ENCODE results near the gene MIB1.

Gene MIB1

GRCh38 chr18:21809725-21810124 is 69.1 kb downstream of the MIB1 start:
- DNase-seq = no peak

GRCh38 chr18:21815101-21815500 is 74.5 kb downstream of the MIB1 start:
- DNase-seq = no peak

GRCh38 chr18:21820033-21820810 is 79.6 kb downstream of the MIB1 start:
- DNase-seq = peak in 1 of 58 donors; percentile 5

- no peak for DNase-seq
These were observed 80.2 kb downstream of the MIB1 start for GRCh38 chr18:21820811-21821143.

- no peak for DNase-seq
These were observed 83.3 kb downstream of the MIB1 start for GRCh38 chr18:21823848-21824247.

- no peak for DNase-seq
These were observed 85.6 kb downstream of the MIB1 start for GRCh38 chr18:21826196-21826595.

GRCh38 chr18:21826641-21827302 is 86.2 kb downstream of the MIB1 start:
- DNase-seq = no peak

GRCh38 chr18:21830532-21830931 is 89.9 kb downstream of the MIB1 start:
- DNase-seq = no peak

GRCh38 chr18:21831413-21831831 is 90.8 kb downstream of the MIB1 start:
- DNase-seq = peak in 43 of 58 donors; percentile 1 to 73 (median 25)

- DNase-seq = no peak
These were observed 93.2 kb downstream of the MIB1 start for GRCh38 chr18:21833604-21834298.

- DNase-seq = no peak
These were observed 93.7 kb downstream of the MIB1 start for GRCh38 chr18:21834299-21834660.

- no peak for DNase-seq
These were observed 101.0 kb downstream of the MIB1 start for GRCh38 chr18:21841570-21841969.

- no peak for DNase-seq
These were observed 102.7 kb downstream of the MIB1 start for GRCh38 chr18:21843341-21843740.

- DNase-seq = peak in 1 of 58 donors; percentile 1
These were observed 110.9 kb downstream of the MIB1 start for GRCh38 chr18:21851327-21851961.

GRCh38 chr18:21853016-21853415 is 112.4 kb downstream of the MIB1 start:
- no peak for DNase-seq

- DNase-seq = no peak
These were observed 113.4 kb downstream of the MIB1 start for GRCh38 chr18:21853775-21854552.

- no peak for DNase-seq
These were observed 114.8 kb downstream of the MIB1 start for GRCh38 chr18:21855432-21855831.

- no peak for DNase-seq
These were observed 117.3 kb downstream of the MIB1 start for GRCh38 chr18:21857871-21858270.

GRCh38 chr18:21858544-21858943 is 118.0 kb downstream of the MIB1 start:
- no peak for DNase-seq

GRCh38 chr18:21864386-21864785 is 123.8 kb downstream of the MIB1 start:
- no peak for DNase-seq

- no peak for DNase-seq
These were observed 124.5 kb downstream of the MIB1 start for GRCh38 chr18:21865043-21865442.
